ENCODE results near the gene OR52E4. TPM values are rescaled to one million over a fixed set of nuclear protein-coding genes. Genes with fewer than 3 reads are reported as not detected.

Gene OR52E4
- total RNA-seq, 4 donors from 2014 or later: not detected

DNA sequence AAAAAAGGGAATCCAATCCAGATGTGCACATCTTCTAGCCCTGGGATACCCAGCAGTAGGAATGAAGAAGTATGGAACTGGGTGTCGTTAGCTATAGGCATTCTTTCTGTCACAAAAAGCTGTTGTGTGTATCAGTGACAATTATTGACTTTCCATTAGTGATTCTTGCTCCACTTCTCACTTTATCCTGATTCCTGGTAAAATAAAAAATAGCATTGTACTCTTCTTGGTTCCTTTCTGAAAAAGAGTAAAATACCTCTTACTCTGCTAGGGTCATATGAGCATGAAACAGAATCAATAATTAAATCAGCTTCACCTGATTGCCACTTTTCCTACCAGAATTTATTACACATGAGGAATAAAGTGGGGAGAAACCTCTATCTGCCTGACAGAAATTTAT is 38.6 kb upstream of the OR52E4 start, which contains the start of gene OR52E6:
TSS of gene OR52E6 (minus strand) at position 101 of the 400 bp plus-strand sequence. CDS start at position 101, 0 bp downstream.
- in situ Hi-C loops (cut with MboI; ENCODE audit: low pct_ligation_motif_present in 1 of 4, low pct_unique_long_range_greater_than_20kb in 1 of 4, low sequenced_read_pairs in 3 of 4): no loop called here

DNA sequence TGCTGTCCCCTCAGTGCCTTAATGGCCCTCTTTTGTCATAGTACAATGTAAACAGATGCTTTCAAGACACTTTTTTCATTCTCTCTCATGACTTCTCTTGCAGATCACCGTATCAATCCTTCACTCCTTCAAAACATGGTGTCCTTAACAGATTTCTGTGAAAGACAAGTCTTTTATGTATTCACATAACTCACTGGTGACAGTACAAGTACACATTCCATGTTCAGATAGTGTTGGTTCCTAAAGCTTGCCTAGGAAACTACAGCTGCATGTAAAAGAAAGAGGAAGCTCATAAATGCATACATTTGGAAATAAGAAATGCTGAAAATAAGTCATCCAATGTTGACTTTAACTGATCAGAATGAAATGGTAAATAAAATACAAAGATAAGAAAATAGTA is 33.7 kb upstream of the OR52E4 start:
- in situ Hi-C loops (cut with MboI; ENCODE audit: low pct_ligation_motif_present in 1 of 4, low pct_unique_long_range_greater_than_20kb in 1 of 4, low sequenced_read_pairs in 3 of 4) (no loop called here), intact Hi-C loops (cut with DNase I; ENCODE audit: low total_unique reads) (no loop called here)
- no peaks in the 10 kb centered on the region for H3K36me3 ChIP-seq
- H3K4me3 ChIP-seq: no peak overlapping the region
- H3K27ac ChIP-seq: no peak overlapping the region
- H3K27me3 ChIP-seq: no peaks in the 10 kb centered on the region
- H3K9me3 ChIP-seq: no peaks in the 10 kb centered on the region
- TF ChIP-seq EP300 (IDR thresholded peaks at IDR 0.05; ENCODE audit: low read depth) (no peak), POLR2A (IDR thresholded peaks at IDR 0.05) (no peak), POLR2AphosphoS5 (IDR thresholded peaks at IDR 0.05) (no peak)
- TF ChIP-seq, protein P1, sequence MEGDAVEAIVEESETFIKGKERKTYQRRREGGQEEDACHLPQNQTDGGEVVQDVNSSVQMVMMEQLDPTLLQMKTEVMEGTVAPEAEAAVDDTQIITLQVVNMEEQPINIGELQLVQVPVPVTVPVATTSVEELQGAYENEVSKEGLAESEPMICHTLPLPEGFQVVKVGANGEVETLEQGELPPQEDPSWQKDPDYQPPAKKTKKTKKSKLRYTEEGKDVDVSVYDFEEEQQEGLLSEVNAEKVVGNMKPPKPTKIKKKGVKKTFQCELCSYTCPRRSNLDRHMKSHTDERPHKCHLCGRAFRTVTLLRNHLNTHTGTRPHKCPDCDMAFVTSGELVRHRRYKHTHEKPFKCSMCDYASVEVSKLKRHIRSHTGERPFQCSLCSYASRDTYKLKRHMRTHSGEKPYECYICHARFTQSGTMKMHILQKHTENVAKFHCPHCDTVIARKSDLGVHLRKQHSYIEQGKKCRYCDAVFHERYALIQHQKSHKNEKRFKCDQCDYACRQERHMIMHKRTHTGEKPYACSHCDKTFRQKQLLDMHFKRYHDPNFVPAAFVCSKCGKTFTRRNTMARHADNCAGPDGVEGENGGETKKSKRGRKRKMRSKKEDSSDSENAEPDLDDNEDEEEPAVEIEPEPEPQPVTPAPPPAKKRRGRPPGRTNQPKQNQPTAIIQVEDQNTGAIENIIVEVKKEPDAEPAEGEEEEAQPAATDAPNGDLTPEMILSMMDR (IDR thresholded peaks at IDR 0.05): no peak
- no peaks in the 10 kb centered on the region for H3K4me1 ChIP-seq
- DNase-seq: no peak
- WGBS, 2 donors (ENCODE audit: low coverage in 1 of 2): 25 to 56% methylated on average over 1 of the region's 1 CpG

More for the DNA sequence above, 38.6 kb upstream of the OR52E4 start, which contains the start of gene OR52E6:
- WGBS, 2 donors (ENCODE audit: low coverage in 1 of 2): 50 to 60% methylated on average over 1 of the region's 1 CpG
- H3K9me3 ChIP-seq: no peaks in the 10 kb centered on the region
- DNase-seq: no peak
- no peak within 1 kb of the TSS for H3K4me3 ChIP-seq
- intact Hi-C loops (cut with DNase I; ENCODE audit: low total_unique reads): no loop called here
- TF ChIP-seq, protein P1 (IDR thresholded peaks at IDR 0.05): no peak
- TF ChIP-seq POLR2AphosphoS5 (IDR thresholded peaks at IDR 0.05) (no peak), POLR2A (IDR thresholded peaks at IDR 0.05) (no peak), EP300 (IDR thresholded peaks at IDR 0.05; ENCODE audit: low read depth) (no peak)
- no peak within 1 kb of the TSS for H3K27ac ChIP-seq
- no peaks in the 10 kb centered on the region for H3K4me1 ChIP-seq
- no peaks in the 10 kb centered on the region for H3K27me3 ChIP-seq
- H3K36me3 ChIP-seq: no peaks in the 10 kb centered on the region

DNA sequence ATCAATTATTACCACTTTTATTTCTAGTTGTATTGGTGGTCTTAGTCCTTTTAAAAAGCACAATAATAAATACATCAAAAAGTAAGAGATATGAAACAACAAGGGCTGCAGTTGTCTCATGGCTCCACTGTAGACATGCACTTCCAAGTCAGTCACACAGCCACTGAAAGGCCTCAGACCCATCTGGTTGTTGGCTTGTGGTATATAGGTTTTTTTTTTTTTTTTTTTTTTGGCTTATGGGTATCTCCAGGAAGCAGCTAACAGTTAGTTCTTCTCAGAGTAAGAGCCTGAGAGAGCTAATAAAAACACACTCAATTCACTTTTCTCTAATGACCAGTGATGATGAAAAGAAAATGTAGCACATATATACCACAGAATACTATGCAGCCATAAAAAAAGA is 32.7 kb upstream of the OR52E4 start:
- Histone ChIP-seq H3K36me3 (no peaks in the 10 kb centered on the region), H3K27ac (no peak overlapping the region), H3K4me1 (no peaks in the 10 kb centered on the region), H3K4me3 (no peak overlapping the region), H3K27me3 (no peaks in the 10 kb centered on the region), H3K9me3 (no peaks in the 10 kb centered on the region)
- intact Hi-C loops (cut with DNase I; ENCODE audit: low total_unique reads) (no loop called here), in situ Hi-C loops (cut with MboI; ENCODE audit: low pct_ligation_motif_present in 1 of 4, low pct_unique_long_range_greater_than_20kb in 1 of 4, low sequenced_read_pairs in 3 of 4) (no loop called here)
- DNase-seq: no peak
- TF ChIP-seq POLR2AphosphoS5 (IDR thresholded peaks at IDR 0.05): no peak
- TF ChIP-seq, protein P1 (IDR thresholded peaks at IDR 0.05): no peak
- TF ChIP-seq POLR2A (IDR thresholded peaks at IDR 0.05): no peak
- no peak for TF ChIP-seq EP300 (IDR thresholded peaks at IDR 0.05; ENCODE audit: low read depth)

DNA sequence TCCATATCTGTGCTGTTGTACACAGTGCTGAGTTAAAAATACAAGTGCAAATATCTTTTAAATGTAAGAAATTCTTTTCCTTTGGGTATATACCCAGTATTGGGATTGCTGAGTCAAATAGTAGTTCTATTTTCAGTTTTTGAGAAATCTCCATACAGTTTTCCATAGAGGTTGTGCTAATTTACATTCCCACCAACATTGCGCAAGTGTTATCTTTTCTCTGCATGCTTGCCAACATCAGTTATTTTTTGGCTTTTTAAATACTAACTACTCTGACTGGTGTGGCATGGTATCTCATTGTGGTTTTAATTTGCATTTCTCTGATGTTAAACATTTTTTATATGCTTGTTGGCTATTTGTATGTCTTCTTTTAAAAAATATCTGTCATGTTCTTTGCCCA is 29.4 kb upstream of the OR52E4 start:
- TF ChIP-seq EP300 (IDR thresholded peaks at IDR 0.05; ENCODE audit: low read depth): no peak
- TF ChIP-seq POLR2A (IDR thresholded peaks at IDR 0.05): no peak
- TF ChIP-seq, protein P1 (IDR thresholded peaks at IDR 0.05): no peak
- no peak for TF ChIP-seq POLR2AphosphoS5 (IDR thresholded peaks at IDR 0.05)
- Histone ChIP-seq H3K27me3 (no peaks in the 10 kb centered on the region), H3K9me3 (no peaks in the 10 kb centered on the region), H3K4me1 (no peaks in the 10 kb centered on the region), H3K27ac (no peak overlapping the region), H3K4me3 (no peak overlapping the region), H3K36me3 (no peaks in the 10 kb centered on the region)
- WGBS, 2 donors (ENCODE audit: low coverage in 1 of 2): 90 to 100% methylated on average over 1 of the region's 1 CpG
- intact Hi-C loops (cut with DNase I; ENCODE audit: low total_unique reads) (no loop called here), in situ Hi-C loops (cut with MboI; ENCODE audit: low pct_ligation_motif_present in 1 of 4, low pct_unique_long_range_greater_than_20kb in 1 of 4, low sequenced_read_pairs in 3 of 4) (no loop called here)
- no peak for DNase-seq

Measured in transverse colon (tissue), 4 donors.